Lower leg skin (tissue), 3 donors: Measurements from ENCODE around the gene EXPH5.
"Not testable (repeated sequence)": the region's sequence is repeated elsewhere in the genome, so short reads cannot be mapped to it uniquely, and the experiment has no call there.

Experiments used
- POLR2A ChIP-seq, 2 donors: fragments of 450-650 bp; IDR thresholded peaks; one replicate each; pipeline ENCODE4 v1.6.1; 2016 to 2017; ENCODE audit warnings: antibody characterized with exemption in 2 of 2, mild to moderate bottlenecking in 1 of 2, moderate library complexity in 1 of 2
- TF ChIP-seq, protein P1 (sequence below), 3 donors: fragments of 450-650 bp; IDR thresholded peaks; one replicate each; pipeline ENCODE4 v1.5.1; 2016; ENCODE audit warnings: antibody characterized with exemption in 3 of 3, mild to moderate bottlenecking in 3 of 3, moderate library complexity in 2 of 3

- TF ChIP-seq, protein P1, sequence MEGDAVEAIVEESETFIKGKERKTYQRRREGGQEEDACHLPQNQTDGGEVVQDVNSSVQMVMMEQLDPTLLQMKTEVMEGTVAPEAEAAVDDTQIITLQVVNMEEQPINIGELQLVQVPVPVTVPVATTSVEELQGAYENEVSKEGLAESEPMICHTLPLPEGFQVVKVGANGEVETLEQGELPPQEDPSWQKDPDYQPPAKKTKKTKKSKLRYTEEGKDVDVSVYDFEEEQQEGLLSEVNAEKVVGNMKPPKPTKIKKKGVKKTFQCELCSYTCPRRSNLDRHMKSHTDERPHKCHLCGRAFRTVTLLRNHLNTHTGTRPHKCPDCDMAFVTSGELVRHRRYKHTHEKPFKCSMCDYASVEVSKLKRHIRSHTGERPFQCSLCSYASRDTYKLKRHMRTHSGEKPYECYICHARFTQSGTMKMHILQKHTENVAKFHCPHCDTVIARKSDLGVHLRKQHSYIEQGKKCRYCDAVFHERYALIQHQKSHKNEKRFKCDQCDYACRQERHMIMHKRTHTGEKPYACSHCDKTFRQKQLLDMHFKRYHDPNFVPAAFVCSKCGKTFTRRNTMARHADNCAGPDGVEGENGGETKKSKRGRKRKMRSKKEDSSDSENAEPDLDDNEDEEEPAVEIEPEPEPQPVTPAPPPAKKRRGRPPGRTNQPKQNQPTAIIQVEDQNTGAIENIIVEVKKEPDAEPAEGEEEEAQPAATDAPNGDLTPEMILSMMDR (IDR thresholded peaks at IDR 0.05) = not testable (repeated sequence)
- TF ChIP-seq POLR2A (IDR thresholded peaks at IDR 0.05) = not testable (repeated sequence)
Measured at GRCh38 chr11:108602818-108603217, 9.2 kb upstream of the EXPH5 start.
